Liver (tissue), 9 donors: ENCODE results near the gene SYT6. TPM values are rescaled to one million over a fixed set of nuclear protein-coding genes. Genes with fewer than 3 reads are reported as not detected.

Experiments
- DNase-seq: peaks from one replicate; pipeline ENCODE4 v3.0.0-alpha.2; 2017; ENCODE audit warnings: low spot score
- H3K27ac ChIP-seq, 2 donors: one replicate each; pipeline ENCODE4 v1.7.0; 2013; ENCODE audit warnings: inconsistent platforms in 2 of 2, low read length in 2 of 2, control low read depth in 1 of 2, low read depth in 1 of 2, mild to moderate bottlenecking in 1 of 2
- H3K27me3 ChIP-seq, 4 donors: one replicate each; pipeline versions ENCODE4 v1.6.1 to v1.7.0; 2013; ENCODE audit warnings: low read length in 3 of 4, inconsistent platforms in 1 of 4, mild to moderate bottlenecking in 1 of 4, moderate library complexity in 1 of 4; ENCODE audit not compliant: control insufficient read depth in 4 of 4, insufficient read depth in 4 of 4
- H3K36me3 ChIP-seq, 4 donors: one replicate each; pipeline versions ENCODE4 v1.6.1 to v1.7.0; 2013; ENCODE audit warnings: low read length in 3 of 4, mild to moderate bottlenecking in 3 of 4, low read depth in 1 of 4, moderate library complexity in 1 of 4; ENCODE audit not compliant: control insufficient read depth in 4 of 4, insufficient read depth in 3 of 4
- H3K4me1 ChIP-seq, 4 donors: one replicate each; pipeline versions ENCODE4 v1.6.1 to v1.7.0; 2013; ENCODE audit warnings: low read length in 3 of 4, mild to moderate bottlenecking in 3 of 4, moderate library complexity in 1 of 4; ENCODE audit not compliant: control insufficient read depth in 4 of 4, insufficient read depth in 4 of 4
- H3K4me3 ChIP-seq, 3 donors: one replicate each; pipeline versions ENCODE4 v1.6.1 to v1.7.0; 2013; ENCODE audit warnings: low read length in 3 of 3, control low read depth in 1 of 3, low read depth in 1 of 3, mild to moderate bottlenecking in 1 of 3
- H3K9ac ChIP-seq, 2 donors: one replicate each; pipeline ENCODE4 v1.7.0; 2013; ENCODE audit warnings: low read length in 2 of 2, mild to moderate bottlenecking in 2 of 2, moderate library complexity in 2 of 2, control low read depth in 1 of 2, low read depth in 1 of 2
- H3K9me3 ChIP-seq, 4 donors: one replicate each; pipeline versions ENCODE4 v1.6.1 to v1.7.0; 2013; ENCODE audit warnings: low read length in 3 of 4; ENCODE audit not compliant: control insufficient read depth in 4 of 4
- EGR1 ChIP-seq, 2 donors: IDR thresholded peaks; 2 replicates each; pipeline ENCODE4 v1.6.1; 2016 to 2018; ENCODE audit warnings: antibody characterized with exemption in 2 of 2, low read depth in 2 of 2
- FOXA1 ChIP-seq: IDR thresholded peaks from 2 replicates; pipeline ENCODE4 v1.6.1; 2016; ENCODE audit warnings: antibody characterized with exemption
- FOXA2 ChIP-seq: IDR thresholded peaks from 2 replicates; pipeline ENCODE4 v1.6.1; 2016; ENCODE audit warnings: antibody characterized with exemption
- RAD21 ChIP-seq, 2 donors: IDR thresholded peaks; 2 replicates each; pipeline ENCODE4 v1.6.1; 2016; ENCODE audit warnings: antibody characterized with exemption in 2 of 2, mild to moderate bottlenecking in 2 of 2
- RXRA ChIP-seq, 2 donors: IDR thresholded peaks; 2 replicates each; pipeline ENCODE4 v1.6.1; 2017 to 2018; ENCODE audit warnings: antibody characterized with exemption in 2 of 2, mild to moderate bottlenecking in 1 of 2
- TAF1 ChIP-seq: conservative IDR thresholded peaks from 2 replicates; pipeline ENCODE4 v1.6.1; 2016; ENCODE audit warnings: antibody characterized with exemption, mild to moderate bottlenecking
- WGBS: extraction: QIAGEN DNeasy Blood & Tissue Kit; methylation state at CpG from one replicate; pipeline ENCODE4 v1.1.7; 2013; 5-methylcytosine and 5-hydroxymethylcytosine counted together
- polyA plus RNA-seq, 2 donors: library from polyadenylated mRNA; stranded (reverse) in 1 of 2; unstranded in 1 of 2; fragments of 200-250 nt in 1 of 2; fragments of >200 nt in 1 of 2; fragmentation: Nextera tagmentation in 1 of 2; extraction: Ambion mirVana in 1 of 2; gene quantifications; one replicate each; pipeline versions ENCODE4 v1.2.1 to v1.2.3, GENCODE V29; 2013 to 2015
- total RNA-seq, 2 donors: library from RNA; depleted of rRNA; stranded (reverse); fragments of >200 nt; gene quantifications; one replicate each; pipeline ENCODE4 v1.2.3, GENCODE V29; 2014
- TF ChIP-seq, protein P1 (sequence below): fragments of 150-350 bp; IDR thresholded peaks from 2 replicates; pipeline ENCODE4 v1.5.1; 2017; ENCODE audit warnings: improper control_type of control experiment, low read depth, low read length; ENCODE audit not compliant: missing input control
- TF ChIP-seq, protein P2 (sequence below): IDR thresholded peaks from 2 replicates; pipeline ENCODE4 v1.6.1; 2016; ENCODE audit warnings: antibody characterized with exemption
- TF ChIP-seq, protein P3 (sequence below): IDR thresholded peaks from 2 replicates; pipeline ENCODE4 v1.6.1; 2016; ENCODE audit warnings: antibody characterized with exemption
- donor health status: healthy.
- donor health status: healthy.
- donor health status: healthy.
- donor health status: healthy.
- donor health status: healthy.

SYT6 gene
- total and polyA plus RNA-seq, 4 donors = under 0.01 to 0.17 TPM; not detected in 2

DNA sequence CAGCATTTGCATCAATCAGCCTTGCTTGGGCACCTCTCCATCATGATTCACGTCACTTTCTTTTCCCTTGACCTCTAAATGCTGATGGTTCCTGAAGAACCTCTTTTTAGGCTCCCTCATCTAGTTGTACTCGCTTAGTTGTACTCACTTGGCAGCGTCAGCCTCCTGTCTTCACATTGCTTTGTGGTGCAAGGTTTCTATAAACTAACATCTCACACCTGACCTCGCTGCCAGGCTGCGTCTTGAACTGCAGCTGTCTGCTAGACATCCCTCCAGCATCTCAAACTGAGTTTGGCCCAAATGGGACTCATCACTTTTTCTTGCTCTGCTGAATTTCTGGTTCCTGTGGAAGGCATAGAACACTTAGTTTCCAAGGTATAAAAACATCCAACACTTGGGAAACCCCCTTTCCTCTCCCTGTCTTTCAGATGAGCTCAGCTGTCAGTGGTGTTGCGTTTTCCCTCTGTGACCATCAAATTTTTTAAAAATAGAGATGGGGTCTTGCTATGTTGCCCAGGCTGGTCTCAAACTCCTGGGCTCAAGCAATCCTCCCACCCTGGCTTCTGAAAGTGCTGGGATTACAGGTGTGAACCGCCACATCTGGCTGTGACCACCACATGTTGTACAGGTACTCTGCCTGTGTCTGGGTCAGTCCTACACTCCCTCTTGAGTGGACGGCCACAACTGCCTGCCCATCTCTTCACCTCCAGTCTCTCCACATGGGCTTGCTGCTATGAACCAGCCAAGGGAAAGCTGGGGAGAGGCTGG is 66.9 kb downstream of the SYT6 start:
- Histone ChIP-seq H3K27me3 (no peaks in the 10 kb centered on the region), H3K27ac (no peak overlapping the region), H3K4me3 (no peak overlapping the region), H3K9me3 (no peaks in the 10 kb centered on the region), H3K36me3 (no peaks in the 10 kb centered on the region), H3K9ac (no peak overlapping the region), H3K4me1 (peaks cover 0 to 2% (median 0%) of the 10 kb centered on the region in 4 donors)
- WGBS = 81% methylated on average over 8 of the region's 8 CpGs
- no peak for DNase-seq
- TF ChIP-seq RAD21 (IDR thresholded peaks at IDR 0.05) (no peak), EGR1 (IDR thresholded peaks at IDR 0.05; ENCODE audit: low read depth in 2 of 2) (no peak), FOXA1 (no peak), TAF1 (no peak)
- TF ChIP-seq, protein P1, sequence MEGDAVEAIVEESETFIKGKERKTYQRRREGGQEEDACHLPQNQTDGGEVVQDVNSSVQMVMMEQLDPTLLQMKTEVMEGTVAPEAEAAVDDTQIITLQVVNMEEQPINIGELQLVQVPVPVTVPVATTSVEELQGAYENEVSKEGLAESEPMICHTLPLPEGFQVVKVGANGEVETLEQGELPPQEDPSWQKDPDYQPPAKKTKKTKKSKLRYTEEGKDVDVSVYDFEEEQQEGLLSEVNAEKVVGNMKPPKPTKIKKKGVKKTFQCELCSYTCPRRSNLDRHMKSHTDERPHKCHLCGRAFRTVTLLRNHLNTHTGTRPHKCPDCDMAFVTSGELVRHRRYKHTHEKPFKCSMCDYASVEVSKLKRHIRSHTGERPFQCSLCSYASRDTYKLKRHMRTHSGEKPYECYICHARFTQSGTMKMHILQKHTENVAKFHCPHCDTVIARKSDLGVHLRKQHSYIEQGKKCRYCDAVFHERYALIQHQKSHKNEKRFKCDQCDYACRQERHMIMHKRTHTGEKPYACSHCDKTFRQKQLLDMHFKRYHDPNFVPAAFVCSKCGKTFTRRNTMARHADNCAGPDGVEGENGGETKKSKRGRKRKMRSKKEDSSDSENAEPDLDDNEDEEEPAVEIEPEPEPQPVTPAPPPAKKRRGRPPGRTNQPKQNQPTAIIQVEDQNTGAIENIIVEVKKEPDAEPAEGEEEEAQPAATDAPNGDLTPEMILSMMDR = no peak

DNA sequence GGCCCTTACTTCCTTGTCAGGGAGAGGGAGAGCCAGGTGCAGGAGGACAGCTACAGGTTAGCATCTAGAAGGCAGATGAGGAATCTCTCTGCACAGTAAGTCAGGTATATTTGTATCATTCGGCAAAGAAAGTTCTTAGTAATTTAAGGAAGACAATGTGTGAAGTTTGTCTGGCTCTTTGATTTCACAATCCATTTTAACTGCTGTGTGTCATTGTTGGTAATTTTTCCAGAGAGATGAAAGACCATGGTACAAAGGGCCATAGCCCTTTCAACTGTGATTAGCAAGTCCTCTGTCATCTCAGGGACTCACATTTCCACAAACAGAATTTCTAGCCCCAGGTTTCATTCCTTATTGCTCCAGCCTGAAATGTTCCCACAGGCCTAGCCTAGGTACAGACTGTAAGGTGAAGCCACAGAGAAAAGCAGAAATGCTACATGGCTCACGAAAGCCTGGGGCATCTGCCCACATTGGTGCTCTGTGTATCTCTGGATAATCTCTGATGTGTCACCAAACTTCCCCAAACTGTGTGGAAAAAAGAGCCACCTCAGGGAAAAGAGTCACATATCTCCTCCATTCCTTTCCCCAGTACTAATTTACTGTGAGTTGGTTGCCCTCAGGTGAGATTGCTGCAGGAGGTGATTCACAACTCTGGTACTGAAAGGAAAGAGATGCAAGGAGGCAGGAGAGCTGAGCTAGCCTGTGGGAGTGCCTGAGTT is 70.6 kb downstream of the SYT6 start:
- Histone ChIP-seq H3K36me3 (no peaks in the 10 kb centered on the region), H3K27me3 (no peaks in the 10 kb centered on the region), H3K4me1 (peaks cover 0 to 2% (median under 1%) of the 10 kb centered on the region in 4 donors), H3K9ac (no peak overlapping the region), H3K4me3 (no peak overlapping the region), H3K27ac (no peak overlapping the region), H3K9me3 (no peaks in the 10 kb centered on the region)
- 80% methylated on average over 2 of the region's 2 CpGs for WGBS
- DNase-seq = no peak
- no peak for TF ChIP-seq FOXA2
- TF ChIP-seq, protein P2, sequence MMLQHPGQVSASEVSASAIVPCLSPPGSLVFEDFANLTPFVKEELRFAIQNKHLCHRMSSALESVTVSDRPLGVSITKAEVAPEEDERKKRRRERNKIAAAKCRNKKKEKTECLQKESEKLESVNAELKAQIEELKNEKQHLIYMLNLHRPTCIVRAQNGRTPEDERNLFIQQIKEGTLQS = no peak
- TF ChIP-seq, protein P1 = no peak
- TF ChIP-seq RAD21 (IDR thresholded peaks at IDR 0.05) = no peak
- TF ChIP-seq RXRA (IDR thresholded peaks at IDR 0.05) = no peak
- TF ChIP-seq, protein P3, sequence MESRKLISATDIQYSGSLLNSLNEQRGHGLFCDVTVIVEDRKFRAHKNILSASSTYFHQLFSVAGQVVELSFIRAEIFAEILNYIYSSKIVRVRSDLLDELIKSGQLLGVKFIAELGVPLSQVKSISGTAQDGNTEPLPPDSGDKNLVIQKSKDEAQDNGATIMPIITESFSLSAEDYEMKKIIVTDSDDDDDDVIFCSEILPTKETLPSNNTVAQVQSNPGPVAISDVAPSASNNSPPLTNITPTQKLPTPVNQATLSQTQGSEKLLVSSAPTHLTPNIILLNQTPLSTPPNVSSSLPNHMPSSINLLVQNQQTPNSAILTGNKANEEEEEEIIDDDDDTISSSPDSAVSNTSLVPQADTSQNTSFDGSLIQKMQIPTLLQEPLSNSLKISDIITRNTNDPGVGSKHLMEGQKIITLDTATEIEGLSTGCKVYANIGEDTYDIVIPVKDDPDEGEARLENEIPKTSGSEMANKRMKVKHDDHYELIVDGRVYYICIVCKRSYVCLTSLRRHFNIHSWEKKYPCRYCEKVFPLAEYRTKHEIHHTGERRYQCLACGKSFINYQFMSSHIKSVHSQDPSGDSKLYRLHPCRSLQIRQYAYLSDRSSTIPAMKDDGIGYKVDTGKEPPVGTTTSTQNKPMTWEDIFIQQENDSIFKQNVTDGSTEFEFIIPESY = no peak
